Measurements from ENCODE around the gene MACROD2. TPM values are rescaled to one million over a fixed set of nuclear protein-coding genes. Genes with fewer than 3 reads are reported as not detected.

MACROD2 gene
- total and polyA plus RNA-seq, 9 donors: 3.7 to 25.5 (median 7.8) TPM

GRCh38 chr20:14445902-14446301, 450.6 kb downstream of the MACROD2 start:
- H3K27ac ChIP-seq: no peak overlapping the region
- DNase-seq: no peak
- no peaks in the 10 kb centered on the region for H3K4me1 ChIP-seq (ENCODE audit: insufficient read depth)
- no peaks in the 10 kb centered on the region for H3K27me3 ChIP-seq
- intact Hi-C loops (cut with DNase I): no loop called here
- H3K9me3 ChIP-seq: no peaks in the 10 kb centered on the region
- no peak for TF ChIP-seq CTCF (IDR thresholded peaks at IDR 0.05)
- TF ChIP-seq POLR2A (IDR thresholded peaks at IDR 0.05): no peak
- TF ChIP-seq EP300 (IDR thresholded peaks at IDR 0.05): no peak
- H3K36me3 ChIP-seq: no peaks in the 10 kb centered on the region
- no peak overlapping the region for H3K4me3 ChIP-seq

DNA sequence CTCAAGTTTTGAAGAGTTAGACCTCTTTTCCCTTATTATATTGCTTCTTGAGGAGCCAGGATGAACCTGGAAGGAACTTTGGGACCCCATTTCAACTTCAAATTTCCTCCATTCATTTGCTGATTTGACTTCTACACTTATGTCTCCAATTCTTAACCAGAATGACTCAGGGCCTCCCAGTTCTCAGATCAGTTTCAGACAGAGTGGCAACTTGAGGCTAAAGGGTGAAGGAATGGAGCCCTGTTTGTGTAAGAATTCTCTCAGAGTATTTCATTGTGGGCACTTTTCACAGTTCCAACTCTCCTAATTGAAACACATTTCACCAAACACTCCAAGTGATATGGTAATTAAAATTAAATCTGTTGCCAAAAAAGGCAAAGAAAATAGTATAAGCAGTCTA, 451.1 kb downstream of the MACROD2 start:
- Histone ChIP-seq H3K27me3 (no peaks in the 10 kb centered on the region), H3K27ac (no peak overlapping the region), H3K4me3 (no peak overlapping the region), H3K4me1 (ENCODE audit: insufficient read depth) (no peaks in the 10 kb centered on the region), H3K9me3 (no peaks in the 10 kb centered on the region), H3K36me3 (no peaks in the 10 kb centered on the region)
- intact Hi-C loops (cut with DNase I): no loop called here
- no peak for DNase-seq
- TF ChIP-seq EP300 (IDR thresholded peaks at IDR 0.05): no peak
- TF ChIP-seq CTCF (IDR thresholded peaks at IDR 0.05): no peak
- TF ChIP-seq POLR2A (IDR thresholded peaks at IDR 0.05): no peak

- no peak for DNase-seq
- intact Hi-C loops (cut with DNase I): no loop called here
- Histone ChIP-seq H3K36me3 (no peaks in the 10 kb centered on the region), H3K27ac (no peak overlapping the region), H3K4me3 (no peak overlapping the region), H3K9me3 (no peaks in the 10 kb centered on the region), H3K27me3 (no peaks in the 10 kb centered on the region), H3K4me1 (ENCODE audit: insufficient read depth) (no peaks in the 10 kb centered on the region)
- WGBS, 3 donors: 70 to 98% (median 83%) methylated on average over 1 of the region's 1 CpG
- TF ChIP-seq EP300 (IDR thresholded peaks at IDR 0.05) (no peak), CTCF (IDR thresholded peaks at IDR 0.05) (no peak), POLR2A (IDR thresholded peaks at IDR 0.05) (no peak)
Observed at GRCh38 chr20:14449323-14449722, 454.0 kb downstream of the MACROD2 start.

DNA sequence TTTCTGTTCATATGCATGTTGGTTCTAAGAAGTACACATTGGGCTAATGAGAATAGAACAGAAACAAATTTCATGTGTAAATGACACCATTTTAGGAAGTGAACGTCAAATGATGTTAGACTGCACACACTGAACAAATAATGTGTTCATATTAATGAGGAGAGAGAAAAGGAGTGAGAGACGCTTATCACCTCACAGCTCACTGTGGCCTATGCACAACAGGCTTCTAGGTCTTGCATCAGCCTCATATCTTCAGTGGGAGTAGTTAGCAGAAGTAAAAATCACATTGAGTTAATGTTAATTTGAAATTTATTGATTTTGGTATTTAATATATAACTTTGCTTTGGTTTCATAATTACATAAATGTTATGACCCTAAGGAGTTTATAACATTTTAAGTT, 454.9 kb downstream of the MACROD2 start:
- no peaks in the 10 kb centered on the region for H3K4me1 ChIP-seq (ENCODE audit: insufficient read depth)
- TF ChIP-seq CTCF (IDR thresholded peaks at IDR 0.05) (no peak), POLR2A (IDR thresholded peaks at IDR 0.05) (no peak), EP300 (IDR thresholded peaks at IDR 0.05) (no peak)
- no peaks in the 10 kb centered on the region for H3K27me3 ChIP-seq
- intact Hi-C loops (cut with DNase I): no loop called here
- 81 to 87% (median 82%) methylated on average over 2 of the region's 2 CpGs for WGBS, 3 donors
- DNase-seq: no peak
- H3K27ac ChIP-seq: no peak overlapping the region
- no peaks in the 10 kb centered on the region for H3K36me3 ChIP-seq
- no peak overlapping the region for H3K4me3 ChIP-seq
- H3K9me3 ChIP-seq: no peaks in the 10 kb centered on the region

- no peaks in the 10 kb centered on the region for H3K36me3 ChIP-seq
- H3K27me3 ChIP-seq: no peaks in the 10 kb centered on the region
- H3K9me3 ChIP-seq: no peaks in the 10 kb centered on the region
- H3K27ac ChIP-seq: no peak overlapping the region
- DNase-seq: no peak
- no peak overlapping the region for H3K4me3 ChIP-seq
- intact Hi-C loops (cut with DNase I): no loop called here
- TF ChIP-seq POLR2A (IDR thresholded peaks at IDR 0.05): no peak
- no peak for TF ChIP-seq EP300 (IDR thresholded peaks at IDR 0.05)
- TF ChIP-seq CTCF (IDR thresholded peaks at IDR 0.05): no peak
- 92 to 99% (median 98%) methylated on average over 4 of the region's 4 CpGs for WGBS, 3 donors
- H3K4me1 ChIP-seq (ENCODE audit: insufficient read depth): no peaks in the 10 kb centered on the region
Observed at GRCh38 chr20:14451458-14451857, 456.1 kb downstream of the MACROD2 start.

All from ovary (tissue), 9 donors.